HCT116 (cell line): Measurements from ENCODE around the gene CDKAL1. TPM values are rescaled to one million over a fixed set of nuclear protein-coding genes. Genes with fewer than 3 reads are reported as not detected.

Experiments used
- ATAC-seq: fragments of 200-7000 bp; cut with Tn5 transposase; 2 replicates; pipeline ENCODE4 v1.9.1; 2020; ENCODE audit warnings: mild to moderate bottlenecking, moderate library complexity
- BruUV-seq: library from RNA; stranded (reverse); fragments of 400-500 nt; replicated peaks from 2 replicates; lab custom pipeline; 2021; lab: Mats Ljungman, UMichigan
- CTCF ChIA-PET: fragments of 300-600 bp; sonication (Branson Sonifier 250); formaldehyde crosslinking; loops from one replicate; lab custom pipeline; 2021; ENCODE audit warnings: antibody characterized with exemption; lab: Charles Lee
- POLR2A ChIA-PET: fragments of 300-600, 350-600 bp; sonication (Branson Sonifier 250); formaldehyde crosslinking; loops from one replicate; lab custom pipeline; 2021; ENCODE audit warnings: antibody characterized with exemption; lab: Charles Lee
- RAD21 ChIA-PET, 2 experiments: fragments of 300-600 bp; sonication (Branson Sonifier 250); formaldehyde crosslinking; loops; one replicate each; lab custom pipeline; 2023; ENCODE audit warnings: low total read pairs in 2 of 2; ENCODE audit not compliant: uncharacterized antibody in 2 of 2, unreplicated experiment in 2 of 2, low non-redundant PET in 1 of 2; lab: Charles Lee
- DNase-seq: peaks from one replicate; pipeline ENCODE4 v3.0.0-alpha.2; 2010; ENCODE audit warnings: low read depth, low spot score
- H2AFZ ChIP-seq: fragments of 200-600 bp; shearing (Covaris generic), sonication (generic); 2 replicates; pipeline ENCODE4 v1.6.1; 2017; ENCODE audit warnings: low read depth, mixed run types, mixed read lengths, antibody characterized with exemption, low read length; ENCODE audit not compliant: poor library complexity, severe bottlenecking
- H3K27ac ChIP-seq: 2 replicates; pipeline ENCODE4 v1.5.1; 2012; ENCODE audit warnings: low read depth, low read length
- H3K27me3 ChIP-seq: fragments of 200-600 bp; sonication (generic); 2 replicates; pipeline ENCODE4 v1.6.1; 2016; ENCODE audit warnings: mixed run types, low read length, mixed read lengths; ENCODE audit not compliant: insufficient read depth
- H3K36me3 ChIP-seq, 2 experiments: fragments of 200-500 bp in 1 of 2; fragments of 200-600 bp in 1 of 2; sonication (Bioruptor generic) in 1 of 2; sonication (generic) in 1 of 2; 2 replicates each; pipeline versions ENCODE4 v1.5.1 to v1.6.1; 2014 to 2016; ENCODE audit warnings: low read length in 2 of 2, inconsistent platforms in 1 of 2, mixed read lengths in 1 of 2, mixed run types in 1 of 2; ENCODE audit not compliant: insufficient read depth in 2 of 2, control insufficient read depth in 1 of 2
- H3K4me1 ChIP-seq, 2 experiments: fragments of 200-600 bp in 1 of 2; sonication (generic) in 1 of 2; 2 replicates each; pipeline versions ENCODE4 v1.5.1 to v1.6.1; 2012 to 2017; ENCODE audit warnings: low read length in 2 of 2, inconsistent platforms in 1 of 2, mild to moderate bottlenecking in 1 of 2, mixed read lengths in 1 of 2, mixed run types in 1 of 2, moderate library complexity in 1 of 2; ENCODE audit not compliant: insufficient read depth in 2 of 2, control insufficient read depth in 1 of 2
- H3K4me2 ChIP-seq: fragments of 200-600 bp; sonication (generic); 2 replicates; pipeline ENCODE4 v1.6.1; 2017; ENCODE audit warnings: mixed run types, low read length, mixed read lengths
- H3K4me3 ChIP-seq, 2 experiments: fragments of 200-600 bp in 1 of 2; sonication (generic) in 1 of 2; replicated peaks in 1 of 2; 2 replicates each; pipeline ENCODE4 v1.5.1; 2011 to 2016; ENCODE audit warnings: low read length in 2 of 2, control low read depth in 1 of 2, low read depth in 1 of 2, mild to moderate bottlenecking in 1 of 2, mixed read lengths in 1 of 2, mixed run types in 1 of 2
- H3K79me2 ChIP-seq: fragments of 200-600 bp; sonication (generic); 2 replicates; pipeline ENCODE4 v1.6.1; 2017; ENCODE audit warnings: mild to moderate bottlenecking, mixed run types, low read length, moderate library complexity, mixed read lengths; ENCODE audit not compliant: insufficient read depth
- H3K9ac ChIP-seq: fragments of 200-600 bp; sonication (generic); 2 replicates; pipeline ENCODE4 v1.6.1; 2016; ENCODE audit warnings: low read length, mixed read lengths
- H3K9me2 ChIP-seq: fragments of 200-600 bp; sonication (generic), shearing (Covaris generic); 2 replicates; pipeline ENCODE4 v1.6.1; 2017; ENCODE audit warnings: mixed run types, mild to moderate bottlenecking, moderate library complexity; ENCODE audit not compliant: insufficient read depth
- H3K9me3 ChIP-seq, 2 experiments: fragments of 200-500 bp in 1 of 2; fragments of 200-600 bp in 1 of 2; sonication (Bioruptor generic) in 1 of 2; sonication (generic) in 1 of 2; 2 replicates each; pipeline ENCODE4 v1.6.1; 2014 to 2017; ENCODE audit warnings: low read length in 2 of 2, mixed read lengths in 2 of 2, inconsistent platforms in 1 of 2, low read depth in 1 of 2, mild to moderate bottlenecking in 1 of 2, mixed run types in 1 of 2, moderate library complexity in 1 of 2; ENCODE audit not compliant: control insufficient read depth in 1 of 2, insufficient read depth in 1 of 2
- H4K20me1 ChIP-seq: fragments of 200-600 bp; sonication (generic), shearing (Covaris generic); 2 replicates; pipeline ENCODE4 v1.6.1; 2017; ENCODE audit warnings: mixed run types, mild to moderate bottlenecking, moderate library complexity; ENCODE audit not compliant: insufficient read depth
- CBX3 ChIP-seq: IDR thresholded peaks from 2 replicates; pipeline ENCODE4 v1.6.1; 2012; ENCODE audit warnings: low read depth
- CEBPB ChIP-seq: IDR thresholded peaks from 2 replicates; pipeline ENCODE4 v1.6.1; 2012; ENCODE audit warnings: low read depth
- CTCF ChIP-seq, 3 experiments: fragments of 200-600 bp in 1 of 3; sonication (generic) in 1 of 3; IDR thresholded peaks in 2 of 3; conservative IDR thresholded peaks in 1 of 3; 2 replicates each; pipeline ENCODE4 v1.5.1; 2012 to 2017; ENCODE audit warnings: low read depth in 2 of 3, low read length in 2 of 3, antibody characterized with exemption in 1 of 3, borderline replicate concordance in 1 of 3, control low read depth in 1 of 3, mild to moderate bottlenecking in 1 of 3, mixed read lengths in 1 of 3, mixed run types in 1 of 3, moderate library complexity in 1 of 3; ENCODE audit not compliant: insufficient read depth in 1 of 3
- EGR1 ChIP-seq: IDR thresholded peaks from 2 replicates; pipeline ENCODE4 v1.6.1; 2012; ENCODE audit warnings: low read depth
- ELF1 ChIP-seq: IDR thresholded peaks from 2 replicates; pipeline ENCODE4 v1.6.1; 2012; ENCODE audit warnings: low read depth, borderline replicate concordance
- EZH2 ChIP-seq: fragments of 200-600 bp; sonication (generic); IDR thresholded peaks from 2 replicates; pipeline ENCODE4 v1.6.1; 2017; ENCODE audit warnings: antibody characterized with exemption, mixed run types
- FOSL1 ChIP-seq: IDR thresholded peaks from 2 replicates; pipeline ENCODE4 v1.6.1; 2012; ENCODE audit warnings: low read depth
- MAX ChIP-seq: IDR thresholded peaks from 2 replicates; pipeline ENCODE4 v1.6.1; 2012
- POLR2A ChIP-seq: IDR thresholded peaks from 2 replicates; pipeline ENCODE4 v1.7.0; 2011; ENCODE audit warnings: borderline replicate concordance; ENCODE audit not compliant: insufficient read depth, insufficient read length; ENCODE audit errors: extremely low read depth
- POLR2AphosphoS5 ChIP-seq: IDR thresholded peaks from 2 replicates; pipeline ENCODE4 v1.6.1; 2011; ENCODE audit warnings: mild to moderate bottlenecking, low read depth, low read length, moderate library complexity
- REST ChIP-seq: IDR thresholded peaks from 2 replicates; pipeline ENCODE4 v1.6.1; 2012; ENCODE audit warnings: low read depth
- SP1 ChIP-seq: IDR thresholded peaks from 2 replicates; pipeline ENCODE4 v1.6.1; 2012; ENCODE audit warnings: low read depth
- SRF ChIP-seq: IDR thresholded peaks from 2 replicates; pipeline ENCODE4 v1.6.1; 2012; ENCODE audit warnings: low read depth
- TCF7L2 ChIP-seq: IDR thresholded peaks from 2 replicates; pipeline ENCODE4 v1.7.0; 2011; ENCODE audit warnings: borderline replicate concordance, inconsistent platforms; ENCODE audit not compliant: insufficient read depth, insufficient read length; ENCODE audit errors: extremely low read depth
- YY1 ChIP-seq: IDR thresholded peaks from 2 replicates; pipeline ENCODE4 v1.6.1; 2011; ENCODE audit warnings: low read length, low read depth, moderate library complexity, mild to moderate bottlenecking; ENCODE audit not compliant: insufficient replicate concordance; ENCODE audit errors: extremely low read depth
- ZBTB33 ChIP-seq: IDR thresholded peaks from 2 replicates; pipeline ENCODE4 v1.6.1; 2011; ENCODE audit warnings: mild to moderate bottlenecking, low read length, moderate library complexity; ENCODE audit not compliant: insufficient replicate concordance; ENCODE audit errors: extremely low read depth
- ZFX ChIP-seq: fragments of 450-650 bp; IDR thresholded peaks from 2 replicates; pipeline ENCODE4 v1.6.1; 2017
- ZNF274 ChIP-seq: fragments of 200-500 bp; sonication (Bioruptor generic); IDR thresholded peaks from 2 replicates; pipeline ENCODE4 v1.6.1; 2014; ENCODE audit warnings: mild to moderate bottlenecking, low read depth, low read length, inconsistent platforms
- intact Hi-C: fragments of 100-400 bp; cut with micrococcal nuclease; formaldehyde crosslinking; loops from 2 replicates; pipeline ENCODE4 v1.10.0; 2022
- total RNA-seq: library from RNA; stranded (reverse); gene quantifications from one replicate; pipeline ENCODE4 v1.2.1, GENCODE V29; 2021; ENCODE audit not compliant: unreplicated experiment

CDKAL1 gene
- total RNA-seq, 1 experiment from 2014 or later = 14.9 TPM

DNA sequence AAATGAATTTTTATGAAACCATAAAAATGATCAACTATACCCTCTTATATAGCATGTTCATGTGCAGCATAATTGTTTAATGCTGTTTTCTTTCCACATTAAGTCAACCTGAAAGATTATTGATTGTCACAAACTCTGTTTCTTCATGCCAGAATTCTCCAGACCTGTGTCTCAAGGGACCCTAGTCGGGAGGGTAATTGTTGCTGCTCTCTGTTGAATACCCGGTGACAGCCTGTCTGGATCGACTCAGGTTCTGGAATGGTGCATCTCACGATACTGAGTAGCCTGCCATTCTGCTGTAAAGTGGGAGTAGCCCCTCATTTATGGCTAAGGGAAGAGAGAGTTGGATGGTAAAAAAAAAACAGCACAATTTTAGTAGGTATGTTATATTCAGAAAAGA, 609.4 kb downstream of the CDKAL1 start:
- no peaks in the 10 kb centered on the region for H3K36me3 ChIP-seq
- no peaks in the 10 kb centered on the region for H3K9me3 ChIP-seq
- DNase-seq (no peak), ATAC-seq (no peak)
- H3K27me3 ChIP-seq = no peaks in the 10 kb centered on the region
- H2AFZ ChIP-seq = no peak overlapping the region
- POLR2A ChIA-PET = no interaction called here
- TF ChIP-seq TCF7L2 (no peak), POLR2A (no peak), ZBTB33 (no peak), ZFX (no peak), MAX (no peak), CBX3 (no peak), EZH2 (no peak), YY1 (no peak), SP1 (no peak), FOSL1 (no peak), EGR1 (no peak), ZNF274 (no peak), REST (no peak), ELF1 (no peak), POLR2AphosphoS5 (no peak), SRF (no peak), CEBPB (no peak), CTCF (IDR thresholded peaks at IDR 0.05 in 2 of 3, conservative IDR thresholded peaks at IDR 0.05 in 1 of 3; ENCODE audit: borderline replicate concordance in 1 of 3, insufficient read depth in 1 of 3, low read depth in 2 of 3, low read length in 2 of 3) (no peak)
- intact Hi-C loops = no loop called here
- H3K4me1 ChIP-seq = no peaks in the 10 kb centered on the region
- no peaks in the 10 kb centered on the region for H3K79me2 ChIP-seq
- no peak overlapping the region for H3K9ac ChIP-seq
- H3K4me3 ChIP-seq = no peak overlapping the region
- no peaks in the 10 kb centered on the region for H3K9me2 ChIP-seq
- H3K27ac ChIP-seq = no peak overlapping the region
- no peaks in the 10 kb centered on the region for H4K20me1 ChIP-seq
- CTCF ChIA-PET = no interaction called here
- RAD21 ChIA-PET = no interaction called here
- BruUV-seq = no TSS peak
- H3K4me2 ChIP-seq = no peak overlapping the region
